Stomach (tissue), 9 donors: ENCODE data around the gene ZBTB14. TPM values are rescaled to one million over a fixed set of nuclear protein-coding genes. Genes with fewer than 3 reads are reported as not detected.

Experiments
- DNase-seq, 2 donors: peaks; one replicate each; pipeline versions ENCODE4 v3.0.0 to v3.0.0-alpha.2; 2013 to 2019
- H3K27ac ChIP-seq, 5 donors: fragments of 200-600 bp in 4 of 5; sonication (generic) in 4 of 5; one replicate each; pipeline ENCODE4 v1.5.1; 2013 to 2019; ENCODE audit warnings: mild to moderate bottlenecking in 1 of 5, moderate library complexity in 1 of 5
- H3K27me3 ChIP-seq, 3 donors: fragments of 200-600 bp; sonication (generic); one replicate each; pipeline ENCODE4 v1.5.1; 2017 to 2019; ENCODE audit warnings: mixed run types in 1 of 3
- H3K36me3 ChIP-seq, 4 donors: fragments of 200-600 bp; sonication (generic); 1 replicate in 3 of 4; 2 replicates in 1 of 4; pipeline ENCODE4 v1.5.1; 2016 to 2019
- H3K4me1 ChIP-seq, 4 donors: fragments of 200-600 bp; sonication (generic); one replicate each; pipeline ENCODE4 v1.5.1; 2016 to 2019
- H3K4me3 ChIP-seq, 4 donors: fragments of 200-600 bp; sonication (generic) in 3 of 4; one replicate each; pipeline ENCODE4 v1.5.1; 2016 to 2019; ENCODE audit warnings: mild to moderate bottlenecking in 1 of 4
- H3K9me3 ChIP-seq, 4 donors: fragments of 200-600 bp; sonication (generic); one replicate each; pipeline ENCODE4 v1.5.1; 2016 to 2019
- CTCF ChIP-seq, 7 experiments: fragments of 450-650 bp in 4 of 7; fragments of 200-600 bp in 3 of 7; sonication (generic) in 3 of 7; IDR thresholded peaks; one replicate each; pipeline ENCODE4 v1.5.1; 2016 to 2019; ENCODE audit warnings: antibody characterized with exemption in 7 of 7, control low read depth in 2 of 7, mild to moderate bottlenecking in 1 of 7
- EP300 ChIP-seq: sonication (generic); formaldehyde crosslinking; IDR thresholded peaks from one replicate; pipeline ENCODE4 v1.6.1; 2017; ENCODE audit warnings: antibody characterized with exemption
- POLR2A ChIP-seq, 4 donors: fragments of 450-650 bp; IDR thresholded peaks; one replicate each; pipeline ENCODE4 v1.6.1; 2016; ENCODE audit warnings: antibody characterized with exemption in 4 of 4, control low read depth in 2 of 4, mild to moderate bottlenecking in 1 of 4, moderate library complexity in 1 of 4
- POLR2AphosphoS5 ChIP-seq, 3 donors: sonication (generic); formaldehyde crosslinking; IDR thresholded peaks; one replicate each; pipeline ENCODE4 v1.6.1; 2016; ENCODE audit warnings: antibody characterized with exemption in 3 of 3
- WGBS, 5 donors: extraction: QIAGEN DNeasy Blood & Tissue Kit in 3 of 5; methylation state at CpG; one replicate each; pipeline versions ENCODE4 v1.1.5 to v1.1.7; 2013 to 2018; 5-methylcytosine and 5-hydroxymethylcytosine counted together
- intact Hi-C: fragments of 100-400 bp; cut with DNase I; formaldehyde crosslinking; loops from one replicate; pipeline ENCODE4 v1.15.1; 2023; ENCODE audit warnings: low total_unique reads
- polyA plus RNA-seq, 3 donors: library from polyadenylated mRNA; stranded (reverse); fragments of 200-250 nt; gene quantifications; one replicate each; pipeline ENCODE4 v1.2.3, GENCODE V29; 2013
- total RNA-seq, 5 donors: library from RNA; depleted of rRNA; stranded (reverse); fragments of >200 nt; gene quantifications; one replicate each; pipeline versions ENCODE4 v1.1.0 to v1.2.3, GENCODE V29; 2014 to 2016
- donor health status: healthy with polysubstance abuse.
- donor health status: Bipolar disorder and iron deficiency.
- donor health status: healthy.

ZBTB14 gene
- total and polyA plus RNA-seq, 8 donors, result 3.8 to 14.9 (median 6.3) TPM

GRCh38 chr18:5318061-5318700 lies 22.7 kb upstream of the ZBTB14 start:
- WGBS, 5 donors, result 64 to 71% (median 67%) methylated on average over 4 of the region's 4 CpGs
- peaks cover 0 to 5% (median 0%) of the 10 kb centered on the region in 3 donors for H3K27me3 ChIP-seq
- H3K27ac ChIP-seq, result no peak overlapping the region
- H3K9me3 ChIP-seq, result no peaks in the 10 kb centered on the region
- no peaks in the 10 kb centered on the region for H3K4me1 ChIP-seq
- TF ChIP-seq EP300 (no peak), POLR2AphosphoS5 (IDR thresholded peaks at IDR 0.05) (no peak), POLR2A (IDR thresholded peaks at IDR 0.05) (no peak), CTCF (IDR thresholded peaks at IDR 0.05) (no peak)
- DNase-seq, result no peak
- intact Hi-C loops, result no loop called here
- H3K4me3 ChIP-seq, result no peak overlapping the region
- no peaks in the 10 kb centered on the region for H3K36me3 ChIP-seq

GRCh38 chr18:5317186-5317585 lies 21.7 kb upstream of the ZBTB14 start:
- intact Hi-C loops, result no loop called here
- Histone ChIP-seq H3K27me3 (no peaks in the 10 kb centered on the region), H3K36me3 (no peaks in the 10 kb centered on the region), H3K4me3 (no peak overlapping the region), H3K27ac (no peak overlapping the region), H3K9me3 (no peaks in the 10 kb centered on the region), H3K4me1 (no peaks in the 10 kb centered on the region)
- DNase-seq, result no peak
- TF ChIP-seq POLR2AphosphoS5 (IDR thresholded peaks at IDR 0.05), result no peak
- TF ChIP-seq POLR2A (IDR thresholded peaks at IDR 0.05), result no peak
- TF ChIP-seq CTCF (IDR thresholded peaks at IDR 0.05), result no peak
- TF ChIP-seq EP300, result no peak

GRCh38 chr18:5315838-5316237 lies 20.3 kb upstream of the ZBTB14 start:
- TF ChIP-seq POLR2A (IDR thresholded peaks at IDR 0.05) (no peak), CTCF (IDR thresholded peaks at IDR 0.05) (no peak), POLR2AphosphoS5 (IDR thresholded peaks at IDR 0.05) (no peak), EP300 (no peak)
- Histone ChIP-seq H3K27me3 (no peaks in the 10 kb centered on the region), H3K36me3 (no peaks in the 10 kb centered on the region), H3K27ac (no peak overlapping the region), H3K9me3 (no peaks in the 10 kb centered on the region), H3K4me3 (no peak overlapping the region), H3K4me1 (no peaks in the 10 kb centered on the region)
- WGBS, 5 donors, result 46 to 65% (median 64%) methylated on average over 2 of the region's 2 CpGs
- no peak for DNase-seq
- intact Hi-C loops, result no loop called here

- no peak overlapping the region for H3K4me3 ChIP-seq
- no peaks in the 10 kb centered on the region for H3K36me3 ChIP-seq
- no peak for DNase-seq
- no peaks in the 10 kb centered on the region for H3K4me1 ChIP-seq
- H3K27me3 ChIP-seq, result no peaks in the 10 kb centered on the region
- WGBS, 5 donors, result 40 to 63% (median 57%) methylated on average over 6 of the region's 6 CpGs
- intact Hi-C loops, result no loop called here
- no peak overlapping the region for H3K27ac ChIP-seq
- H3K9me3 ChIP-seq, result no peaks in the 10 kb centered on the region
- TF ChIP-seq POLR2AphosphoS5 (IDR thresholded peaks at IDR 0.05) (no peak), EP300 (no peak), POLR2A (IDR thresholded peaks at IDR 0.05) (no peak), CTCF (IDR thresholded peaks at IDR 0.05) (no peak)
Observed at GRCh38 chr18:5311301-5311989, 15.9 kb upstream of the ZBTB14 start.
